Calu3 (cell line): Measurements from ENCODE around the gene POLR3A. TPM values are rescaled to one million over a fixed set of nuclear protein-coding genes. Genes with fewer than 3 reads are reported as not detected.

Source experiments
- BruUV-seq: library from RNA; stranded (reverse); fragments of 400-500 nt; replicated peaks from 2 replicates; lab custom pipeline; 2021; lab: Mats Ljungman, UMichigan
- CTCF ChIA-PET: fragments of 300-600 bp; sonication (Branson Sonifier 250); formaldehyde crosslinking; loops from one replicate; lab custom pipeline; 2022; ENCODE audit warnings: antibody characterized with exemption; lab: Charles Lee
- DNase-seq: peaks from one replicate; pipeline ENCODE4 v3.0.0; 2022
- H3K27ac Mint-ChIP-seq: one replicate; pipeline ENCODE4 v1.8.0; 2022; ENCODE audit warnings: mixed read lengths; ENCODE audit not compliant: unreplicated experiment
- H3K27me3 Mint-ChIP-seq: one replicate; pipeline ENCODE4 v1.8.0; 2022; ENCODE audit warnings: mixed read lengths; ENCODE audit not compliant: unreplicated experiment
- H3K36me3 Mint-ChIP-seq: one replicate; pipeline ENCODE4 v1.8.0; 2022; ENCODE audit warnings: mild to moderate bottlenecking, moderate library complexity, mixed read lengths; ENCODE audit not compliant: insufficient read depth, unreplicated experiment
- H3K4me1 Mint-ChIP-seq: one replicate; pipeline ENCODE4 v1.8.0; 2022; ENCODE audit warnings: mild to moderate bottlenecking, low read depth, mixed read lengths; ENCODE audit not compliant: unreplicated experiment
- H3K4me3 Mint-ChIP-seq: one replicate; pipeline ENCODE4 v1.8.0; 2022; ENCODE audit warnings: mild to moderate bottlenecking, low read depth, moderate library complexity, mixed read lengths; ENCODE audit not compliant: unreplicated experiment
- H3K9me3 Mint-ChIP-seq: one replicate; pipeline ENCODE4 v1.8.0; 2022; ENCODE audit warnings: low read depth, mixed read lengths; ENCODE audit not compliant: unreplicated experiment
- intact Hi-C: fragments of 100-400 bp; cut with micrococcal nuclease; formaldehyde crosslinking; loops from one replicate; pipeline ENCODE4 v1.10.0; 2022; ENCODE audit not compliant: unreplicated experiment
- total RNA-seq: library from RNA; stranded (reverse); gene quantifications from 2 replicates; pipeline ENCODE4 v1.2.3, GENCODE V29; 2022
- TF ChIP-seq, protein P1 (sequence below): fragments of 200-600 bp; IDR thresholded peaks from one replicate; pipeline ENCODE4 v1.8.0; 2022; ENCODE audit warnings: antibody characterized with exemption; ENCODE audit not compliant: unreplicated experiment

Gene POLR3A
- total RNA-seq, 1 experiment from 2014 or later: 26.6 TPM

DNA sequence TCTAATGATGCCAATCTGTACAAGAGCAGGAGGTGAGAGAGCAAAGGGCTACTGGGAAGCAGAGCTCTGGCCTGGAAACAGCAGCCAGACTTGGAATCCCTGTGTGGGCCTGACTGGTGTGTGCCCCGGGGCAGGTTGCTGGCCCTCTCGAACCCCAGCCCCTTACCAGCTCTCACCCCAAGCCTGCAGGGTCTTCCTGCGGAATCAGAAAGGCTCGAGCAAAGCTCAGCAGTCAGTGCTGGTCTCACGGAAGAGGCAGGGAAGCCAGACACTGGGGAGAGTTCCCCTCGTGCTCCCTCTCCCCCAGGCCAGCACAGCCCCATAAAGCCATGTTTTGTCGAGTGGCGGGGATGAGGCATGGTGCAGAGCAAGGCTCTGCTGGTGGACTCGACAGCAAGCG, 50.1 kb downstream of the POLR3A start:
- TF ChIP-seq, protein P1, sequence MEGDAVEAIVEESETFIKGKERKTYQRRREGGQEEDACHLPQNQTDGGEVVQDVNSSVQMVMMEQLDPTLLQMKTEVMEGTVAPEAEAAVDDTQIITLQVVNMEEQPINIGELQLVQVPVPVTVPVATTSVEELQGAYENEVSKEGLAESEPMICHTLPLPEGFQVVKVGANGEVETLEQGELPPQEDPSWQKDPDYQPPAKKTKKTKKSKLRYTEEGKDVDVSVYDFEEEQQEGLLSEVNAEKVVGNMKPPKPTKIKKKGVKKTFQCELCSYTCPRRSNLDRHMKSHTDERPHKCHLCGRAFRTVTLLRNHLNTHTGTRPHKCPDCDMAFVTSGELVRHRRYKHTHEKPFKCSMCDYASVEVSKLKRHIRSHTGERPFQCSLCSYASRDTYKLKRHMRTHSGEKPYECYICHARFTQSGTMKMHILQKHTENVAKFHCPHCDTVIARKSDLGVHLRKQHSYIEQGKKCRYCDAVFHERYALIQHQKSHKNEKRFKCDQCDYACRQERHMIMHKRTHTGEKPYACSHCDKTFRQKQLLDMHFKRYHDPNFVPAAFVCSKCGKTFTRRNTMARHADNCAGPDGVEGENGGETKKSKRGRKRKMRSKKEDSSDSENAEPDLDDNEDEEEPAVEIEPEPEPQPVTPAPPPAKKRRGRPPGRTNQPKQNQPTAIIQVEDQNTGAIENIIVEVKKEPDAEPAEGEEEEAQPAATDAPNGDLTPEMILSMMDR: no peak
- no peak for DNase-seq
- intact Hi-C loops: loop anchor here (10.0 kb wide), 1 partner anchor 264 kb away; no protein-coding TSS in a partner anchor
- BruUV-seq: no TSS peak
- Mint-ChIP-seq H3K27me3 (no peaks in the 10 kb centered on the region), H3K9me3 (no peaks in the 10 kb centered on the region), H3K4me1 (no peaks in the 10 kb centered on the region), H3K36me3 (peaks cover 34% of the 10 kb centered on the region), H3K4me3 (no peak overlapping the region), H3K27ac (no peak overlapping the region)
- CTCF ChIA-PET: no interaction called here

DNA sequence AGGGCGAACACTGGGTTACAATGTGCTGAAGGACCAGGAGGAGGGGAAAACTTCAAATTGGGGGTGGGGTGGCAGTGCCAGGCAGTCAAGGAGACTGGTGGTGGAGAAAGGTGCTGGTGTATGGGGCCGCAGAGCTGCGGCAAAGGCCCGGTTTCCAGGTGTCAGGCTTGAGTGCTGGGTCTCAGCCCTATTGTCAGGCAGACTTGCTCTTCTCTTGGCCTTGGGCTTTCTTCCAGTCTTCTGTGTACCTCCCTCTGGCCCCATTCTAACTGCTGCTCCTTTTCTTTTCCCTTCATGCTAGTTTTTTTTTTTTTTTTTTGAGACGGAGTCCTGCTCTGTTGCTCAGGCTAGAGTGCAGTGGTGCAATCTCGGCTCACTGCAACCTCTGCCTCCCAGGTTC, 51.0 kb downstream of the POLR3A start:
- Mint-ChIP-seq H3K27ac (no peak overlapping the region), H3K27me3 (no peaks in the 10 kb centered on the region), H3K4me3 (no peak overlapping the region), H3K36me3 (peaks cover 28% of the 10 kb centered on the region), H3K9me3 (no peaks in the 10 kb centered on the region), H3K4me1 (no peaks in the 10 kb centered on the region)
- intact Hi-C loops: loop anchor here (10.0 kb wide), 1 partner anchor 264 kb away; no protein-coding TSS in a partner anchor
- TF ChIP-seq, protein P1: no peak
- BruUV-seq: no TSS peak
- CTCF ChIA-PET: no interaction called here
- no peak for DNase-seq

DNA sequence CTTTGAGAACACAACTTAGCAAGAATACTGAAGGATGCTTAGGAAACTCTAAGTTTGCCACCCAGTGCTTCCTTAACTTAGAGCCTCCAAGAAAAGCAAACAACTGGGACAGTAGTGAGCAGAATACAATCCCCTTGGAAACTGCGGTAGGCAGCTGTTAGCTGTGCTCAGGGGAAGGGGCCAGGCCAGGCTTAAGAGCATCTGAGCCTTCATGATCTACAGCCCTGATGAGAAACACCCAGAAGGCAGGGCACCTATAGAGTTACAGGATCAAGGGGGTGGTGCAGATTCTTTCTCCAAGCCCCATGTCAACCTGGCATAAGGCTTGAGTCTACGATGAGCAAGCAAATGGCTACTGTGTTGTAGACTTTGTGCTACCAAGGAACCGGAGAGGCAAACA, 51.4 kb downstream of the POLR3A start:
- intact Hi-C loops: loop anchor here (10.0 kb wide), 1 partner anchor 263 kb away; no protein-coding TSS in a partner anchor
- no TSS peak for BruUV-seq
- CTCF ChIA-PET: no interaction called here
- TF ChIP-seq, protein P1: no peak
- H3K4me1 Mint-ChIP-seq: no peaks in the 10 kb centered on the region
- no peak for DNase-seq
- H3K9me3 Mint-ChIP-seq: no peaks in the 10 kb centered on the region
- peaks cover 27% of the 10 kb centered on the region for H3K36me3 Mint-ChIP-seq
- no peaks in the 10 kb centered on the region for H3K27me3 Mint-ChIP-seq
- no peak overlapping the region for H3K4me3 Mint-ChIP-seq
- H3K27ac Mint-ChIP-seq: no peak overlapping the region

DNA sequence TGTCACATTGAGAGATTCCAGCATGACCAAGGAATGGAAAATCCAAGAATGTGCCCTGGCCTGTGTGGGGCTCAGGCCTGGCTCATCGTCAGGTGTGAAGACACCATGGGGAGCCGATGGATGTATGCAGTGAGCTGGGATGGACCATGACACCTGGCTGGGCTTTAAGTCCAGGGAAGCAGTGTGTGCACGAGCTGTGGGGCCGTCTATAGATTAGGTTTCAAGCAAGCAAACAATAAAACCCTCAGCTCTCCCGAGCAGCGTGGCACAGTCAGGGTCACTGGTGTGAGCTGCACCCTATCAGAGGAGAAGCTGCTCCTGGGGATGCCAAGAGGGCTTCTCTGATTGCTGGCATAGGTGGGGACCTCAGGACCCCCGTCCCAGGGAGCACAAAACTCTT, 52.3 kb downstream of the POLR3A start:
- peaks cover 32% of the 10 kb centered on the region for H3K36me3 Mint-ChIP-seq
- intact Hi-C loops: loop anchor here (10.0 kb wide), 1 partner anchor 262 kb away; no protein-coding TSS in a partner anchor

More for the DNA sequence above, 52.3 kb downstream of the POLR3A start:
- Mint-ChIP-seq H3K9me3 (no peaks in the 10 kb centered on the region), H3K27me3 (no peaks in the 10 kb centered on the region), H3K27ac (no peak overlapping the region), H3K4me1 (no peaks in the 10 kb centered on the region), H3K4me3 (no peak overlapping the region)
- TF ChIP-seq, protein P1: no peak
- no peak for DNase-seq
- no TSS peak for BruUV-seq
- CTCF ChIA-PET: interaction anchor here (0.9 kb wide), 1 partner anchor 103 kb away, joined by 3 read pairs; no protein-coding TSS in a partner anchor
